A549 (cell line): Measurements from ENCODE around the gene ATP9B. TPM values are rescaled to one million over a fixed set of nuclear protein-coding genes. Genes with fewer than 3 reads are reported as not detected.

Source experiments
- ATAC-seq, 2 experiments: fragments of 200-7000 bp in 1 of 2; fragments of >200 bp in 1 of 2; cut with Nextera tagmentation in 1 of 2; cut with Tn5 transposase in 1 of 2; 3 replicates each; pipeline versions ENCODE4 v1.8.0 to v1.9.1; 2018 to 2020; ENCODE audit warnings: mild to moderate bottlenecking in 1 of 2, moderate library complexity in 1 of 2
- CTCF ChIA-PET: fragments of 300-600 bp; sonication (Branson Sonifier 250); formaldehyde crosslinking; extraction: SDS; loops from one replicate; lab custom pipeline; 2021; ENCODE audit warnings: antibody characterized with exemption, inconsistent platforms; lab: Yijun Ruan, JAX
- POLR2A ChIA-PET: fragments of 350-600 bp; formaldehyde crosslinking; extraction: SDS; loops from one replicate; lab custom pipeline; 2021; ENCODE audit warnings: antibody characterized with exemption, inconsistent platforms; lab: Yijun Ruan, JAX
- DNase-seq, 2 experiments: peaks; one replicate each; pipeline versions ENCODE4 v3.0.0 to v3.0.0-alpha.2; 2011 to 2016; ENCODE audit warnings: low read depth in 1 of 2, low spot score in 1 of 2
- FAIRE-seq: peaks from 2 replicates; lab custom pipeline; 2011; peaks lifted over from hg19 to GRCh38; lab: Jason Lieb, UNC
- H3K27ac ChIP-seq, 2 experiments: fragments of >200 bp; sonication (Bioruptor Twin); formaldehyde crosslinking; 3 replicates each; pipeline ENCODE4 v1.5.1; 2016 to 2017
- H3K4me1 ChIP-seq: fragments of >200 bp; sonication (Bioruptor Twin); formaldehyde crosslinking; 3 replicates; pipeline ENCODE4 v1.6.1; 2016
- H3K4me2 ChIP-seq: fragments of >200 bp; sonication (Bioruptor Twin); formaldehyde crosslinking; 3 replicates; pipeline ENCODE4 v1.6.1; 2016
- H3K4me3 ChIP-seq: fragments of >200 bp; sonication (Bioruptor Twin); formaldehyde crosslinking; 3 replicates; pipeline ENCODE4 v1.5.1; 2016
- H3K9me3 ChIP-seq: fragments of >200 bp; sonication (Bioruptor Twin); formaldehyde crosslinking; 3 replicates; pipeline ENCODE4 v1.6.1; 2016
- BHLHE40 ChIP-seq: IDR thresholded peaks from 2 replicates; pipeline ENCODE4 v1.6.1; 2012; ENCODE audit warnings: low read depth, low read length, inconsistent platforms
- CHD4 ChIP-seq: fragments of 200-600 bp; sonication (generic); IDR thresholded peaks from 2 replicates; pipeline ENCODE4 v1.6.1; 2016; ENCODE audit warnings: antibody characterized with exemption, mild to moderate bottlenecking, borderline replicate concordance
- EHMT2 ChIP-seq: fragments of 200-600 bp; sonication (generic); IDR thresholded peaks from 2 replicates; pipeline ENCODE4 v1.6.1; 2016; ENCODE audit warnings: antibody characterized with exemption, low read depth, mild to moderate bottlenecking, moderate library complexity
- EP300 ChIP-seq, 2 experiments: fragments of >200 bp; sonication (Bioruptor Twin); formaldehyde crosslinking; IDR thresholded peaks; 2 replicates in 1 of 2; 3 replicates in 1 of 2; pipeline ENCODE4 v1.6.1; 2016 to 2017
- FOSB ChIP-seq: fragments of 250-450 bp; sonication (Bioruptor Pico); IDR thresholded peaks from 2 replicates; pipeline ENCODE4 v1.5.0; 2020; ENCODE audit warnings: mild to moderate bottlenecking, moderate library complexity
- FOXS1 ChIP-seq: fragments of 250-450 bp; sonication (Bioruptor Pico); IDR thresholded peaks from 2 replicates; pipeline ENCODE4 v1.5.0; 2020; ENCODE audit warnings: mild to moderate bottlenecking, moderate library complexity
- GATA3 ChIP-seq: IDR thresholded peaks from 2 replicates; pipeline ENCODE4 v1.6.1; 2012; ENCODE audit warnings: borderline replicate concordance
- HOXA7 ChIP-seq: fragments of 250-450 bp; sonication (Bioruptor Pico); IDR thresholded peaks from 2 replicates; pipeline ENCODE4 v1.5.0; 2020; ENCODE audit warnings: mild to moderate bottlenecking, moderate library complexity
- HOXB5 ChIP-seq: fragments of 250-450 bp; sonication (Bioruptor Pico); IDR thresholded peaks from 2 replicates; pipeline ENCODE4 v1.5.0; 2020; ENCODE audit warnings: mild to moderate bottlenecking, moderate library complexity
- JUN ChIP-seq, 2 experiments: fragments of >200 bp; sonication (Bioruptor Twin); formaldehyde crosslinking; IDR thresholded peaks; 2 replicates in 1 of 2; 3 replicates in 1 of 2; pipeline ENCODE4 v1.6.1; 2016 to 2017
- MAFK ChIP-seq: fragments of 450-650 bp; IDR thresholded peaks from 2 replicates; pipeline ENCODE4 v1.6.1; 2014; ENCODE audit not compliant: partially characterized antibody
- MYC ChIP-seq: IDR thresholded peaks from 2 replicates; pipeline ENCODE4 v1.6.1; 2012; ENCODE audit warnings: mild to moderate bottlenecking, inconsistent platforms, low read length, improper control_type of control experiment, borderline replicate concordance
- NFE2L2 ChIP-seq: fragments of 150-350 bp; conservative IDR thresholded peaks from 2 replicates; pipeline ENCODE4 v1.6.1; 2014; ENCODE audit warnings: low read length
- NPAS2 ChIP-seq: fragments of 250-450 bp; sonication (Bioruptor Pico); IDR thresholded peaks from 2 replicates; pipeline ENCODE4 v1.8.0; 2022; ENCODE audit warnings: mild to moderate bottlenecking, moderate library complexity, borderline replicate concordance
- PHF8 ChIP-seq: fragments of 200-600 bp; sonication (generic); IDR thresholded peaks from 2 replicates; pipeline ENCODE4 v1.6.1; 2016; ENCODE audit warnings: low read depth, mild to moderate bottlenecking, antibody characterized with exemption, moderate library complexity, borderline replicate concordance
- POLR2A ChIP-seq: IDR thresholded peaks from 2 replicates; pipeline ENCODE4 v1.6.1; 2012; ENCODE audit warnings: mild to moderate bottlenecking, low read length
- POLR2AphosphoS2 ChIP-seq: conservative IDR thresholded peaks from 2 replicates; pipeline ENCODE4 v1.6.1; 2012; ENCODE audit warnings: low read length, improper control_type of control experiment, inconsistent platforms
- RAD21 ChIP-seq, 2 experiments: fragments of >200 bp in 1 of 2; sonication (Bioruptor Twin) in 1 of 2; formaldehyde crosslinking in 1 of 2; IDR thresholded peaks in 1 of 2; conservative IDR thresholded peaks in 1 of 2; 2 replicates in 1 of 2; 3 replicates in 1 of 2; pipeline ENCODE4 v1.6.1; 2012 to 2018; ENCODE audit warnings: inconsistent platforms in 1 of 2
- RARB ChIP-seq: fragments of 250-450 bp; sonication (Bioruptor Pico); IDR thresholded peaks from 2 replicates; pipeline ENCODE4 v1.8.0; 2021; ENCODE audit warnings: mild to moderate bottlenecking, moderate library complexity
- RNF2 ChIP-seq: fragments of 200-600 bp; sonication (generic); IDR thresholded peaks from 2 replicates; pipeline ENCODE4 v1.6.1; 2016; ENCODE audit warnings: low read depth, mild to moderate bottlenecking, antibody characterized with exemption, moderate library complexity, borderline replicate concordance
- SMC3 ChIP-seq: fragments of >200 bp; sonication (Bioruptor Twin); formaldehyde crosslinking; IDR thresholded peaks from 3 replicates; pipeline ENCODE4 v1.6.1; 2018; ENCODE audit warnings: inconsistent platforms
- SREBF2 ChIP-seq: fragments of 450-650 bp; IDR thresholded peaks from 2 replicates; pipeline ENCODE4 v1.6.1; 2014; ENCODE audit warnings: mild to moderate bottlenecking, moderate library complexity
- TFCP2L1 ChIP-seq: fragments of 250-450 bp; sonication (Bioruptor Pico); IDR thresholded peaks from 2 replicates; pipeline ENCODE4 v1.5.0; 2021; ENCODE audit warnings: mild to moderate bottlenecking
- TP53 ChIP-seq: fragments of 250-450 bp; sonication (Bioruptor Pico); IDR thresholded peaks from 2 replicates; pipeline ENCODE4 v1.5.0; 2021; ENCODE audit warnings: mild to moderate bottlenecking, moderate library complexity
- ZC3H11A ChIP-seq: fragments of 450-650 bp; IDR thresholded peaks from 2 replicates; pipeline ENCODE4 v1.6.1; 2014; ENCODE audit warnings: antibody characterized with exemption, mild to moderate bottlenecking
- WGBS: methylation state at CpG from one replicate; pipeline ENCODE4 v1.1.6; 2017; ENCODE audit errors: missing lambda C conversion rate; 5-methylcytosine and 5-hydroxymethylcytosine counted together
- polyA plus RNA-seq, 4 experiments: library from polyadenylated mRNA; depleted of rRNA in 3 of 4; stranded (reverse); fragments of >200 nt; fragmentation: RNase III in 1 of 4; extraction: RNeasy Plus Mini Kit Qiagen cat#74134 plus additional on column Dnase treatment in 1 of 4; gene quantifications; 2 replicates in 3 of 4; 3 replicates in 1 of 4; pipeline ENCODE4 v1.2.3, GENCODE V29; 2011 to 2017
- TF ChIP-seq, protein P1 (sequence below): fragments of 450-650 bp; IDR thresholded peaks from 2 replicates; pipeline ENCODE4 v1.6.1; 2014; ENCODE audit warnings: antibody characterized with exemption
- TF ChIP-seq, protein P2 (sequence below): IDR thresholded peaks from 2 replicates; pipeline ENCODE4 v1.6.1; 2012
- TF ChIP-seq, protein P3 (sequence below): fragments of >200 bp; sonication (Bioruptor Twin); formaldehyde crosslinking; IDR thresholded peaks from 3 replicates; pipeline ENCODE4 v1.5.1; 2016
- TF ChIP-seq, protein P4 (sequence below): IDR thresholded peaks from 2 replicates; pipeline ENCODE4 v1.6.1; 2012; ENCODE audit warnings: low read depth, borderline replicate concordance
- TF ChIP-seq, protein P5 (sequence below): fragments of 150-350 bp; IDR thresholded peaks from 2 replicates; pipeline ENCODE4 v1.6.1; 2014; ENCODE audit warnings: low read depth, mild to moderate bottlenecking, low read length
- TF ChIP-seq, protein P6 (sequence below): fragments of 250-450 bp; sonication (Bioruptor Pico); IDR thresholded peaks from 2 replicates; pipeline ENCODE4 v1.5.0; 2021; ENCODE audit warnings: mild to moderate bottlenecking, moderate library complexity, borderline replicate concordance

The ATP9B gene
- polyA plus RNA-seq, 2 of the 4 experiments (the other 2 are of a cell fraction) = 22.6 to 35.7 TPM

DNA sequence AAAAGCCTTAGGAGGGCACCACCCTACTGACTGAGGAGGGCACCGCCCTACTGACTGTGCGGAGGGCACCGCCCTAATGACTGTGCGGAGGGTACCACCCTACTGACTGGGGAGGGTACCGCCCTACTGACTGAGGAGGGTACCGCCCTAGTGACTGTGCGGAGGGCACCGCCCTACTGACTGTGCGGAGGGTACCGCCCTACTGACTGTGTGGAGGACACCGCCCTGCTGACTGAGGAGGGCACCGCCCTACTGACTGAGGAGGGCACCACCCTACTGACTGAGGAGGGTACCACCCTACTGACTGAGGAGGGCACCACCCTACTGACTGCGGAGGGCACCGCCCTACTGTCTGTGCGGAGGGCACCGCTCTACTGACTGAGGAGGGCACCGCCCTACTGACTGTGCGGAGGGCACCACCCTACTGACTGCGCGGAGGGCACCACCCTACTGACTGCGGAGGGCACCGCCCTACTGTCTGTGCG is 176.4 kb downstream of the ATP9B start:
- FAIRE-seq (no peak), DNase-seq (peak; percentile 20 to 90), ATAC-seq (peak; percentile 79 to 94)
- Histone ChIP-seq H3K4me2 (peak overlapping the region; percentile 47), H3K9me3 (no peaks in the 10 kb centered on the region), H3K27ac (peak overlapping the region; percentile 69 to 76; a peak in 5 of 6 replicates), H3K4me1 (peaks cover 9% of the 10 kb centered on the region; the same call in 2 of the 3 replicates), H3K4me3 (peak overlapping the region; percentile 41)
- TF ChIP-seq FOXS1 (CRISPR knock-in tag) = no peak
- no peak for TF ChIP-seq TFCP2L1 (CRISPR knock-in tag)
- TF ChIP-seq POLR2A = peak; percentile 39
- TF ChIP-seq FOSB (CRISPR knock-in tag) = no peak
- ChIA-PET CTCF (interaction anchor here (1.1 kb wide), 1 partner anchor 28 kb away, joined by 3 read pairs; no protein-coding TSS in a partner anchor), POLR2A (no interaction called here)
- 0% methylated on average over 5 of the region's 23 CpGs for WGBS

DNA sequence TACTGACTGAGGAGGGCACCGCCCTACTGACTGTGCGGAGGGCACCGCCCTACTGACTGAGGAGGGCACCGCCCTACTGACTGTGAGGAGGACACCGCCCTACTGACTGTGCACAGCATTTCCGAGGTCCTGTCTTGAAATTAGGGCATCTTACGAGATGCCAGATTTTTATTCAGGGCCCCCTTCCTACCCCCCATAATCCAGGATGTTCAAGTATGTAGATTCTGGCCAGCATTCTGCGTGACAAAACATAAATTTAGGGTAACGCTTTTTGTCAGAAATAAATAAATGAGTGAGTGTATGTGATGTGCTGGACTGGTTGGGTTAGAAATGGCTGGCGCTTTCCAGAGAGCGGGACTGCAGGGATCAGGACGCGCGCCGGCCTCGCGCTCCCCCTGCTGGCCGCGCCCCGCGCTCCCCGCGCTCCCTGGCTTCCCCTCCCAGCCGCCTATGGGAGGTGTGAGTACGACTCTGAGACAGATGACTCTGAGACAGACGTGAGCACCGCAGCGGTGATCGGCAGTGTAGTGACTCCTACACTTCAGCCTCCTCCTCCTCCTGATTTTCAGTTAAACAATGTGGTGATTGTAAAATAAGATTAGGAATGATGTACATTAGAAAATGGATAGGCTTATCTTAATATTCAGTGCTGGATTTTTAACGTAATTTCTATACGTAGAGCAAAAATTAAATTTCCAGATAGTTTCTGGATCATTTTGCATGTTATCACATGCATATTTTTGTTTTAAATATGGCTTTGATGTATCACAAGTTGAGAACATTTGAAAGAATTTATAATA is 177.3 kb downstream of the ATP9B start:
- CTCF ChIA-PET = no interaction called here
- FAIRE-seq = no peak
- TF ChIP-seq SMC3 (peak; percentile 78), EHMT2 (no peak), TP53 (CRISPR knock-in tag) (no peak), GATA3 (no peak), MAFK (no peak), PHF8 (no peak), RAD21 (conservative IDR thresholded peaks at IDR 0.05 in 1 of 2, IDR thresholded peaks at IDR 0.05 in 1 of 2) (peak; percentile 59 to 80), HOXB5 (CRISPR knock-in tag) (no peak), RARB (no peak), CHD4 (no peak), FOXS1 (CRISPR knock-in tag) (no peak), RNF2 (no peak), BHLHE40 (no peak), POLR2A (no peak), NPAS2 (CRISPR knock-in tag) (no peak), NFE2L2 (no peak), POLR2AphosphoS2 (no peak), SREBF2 (no peak), JUN (IDR thresholded peaks at IDR 0.05) (peak in 1 of 2 experiments; percentile 33; a peak in 1 of 5 replicates), HOXA7 (CRISPR knock-in tag) (no peak), ZC3H11A (no peak), MYC (no peak), EP300 (IDR thresholded peaks at IDR 0.05) (no peak)
- TF ChIP-seq, protein P1, sequence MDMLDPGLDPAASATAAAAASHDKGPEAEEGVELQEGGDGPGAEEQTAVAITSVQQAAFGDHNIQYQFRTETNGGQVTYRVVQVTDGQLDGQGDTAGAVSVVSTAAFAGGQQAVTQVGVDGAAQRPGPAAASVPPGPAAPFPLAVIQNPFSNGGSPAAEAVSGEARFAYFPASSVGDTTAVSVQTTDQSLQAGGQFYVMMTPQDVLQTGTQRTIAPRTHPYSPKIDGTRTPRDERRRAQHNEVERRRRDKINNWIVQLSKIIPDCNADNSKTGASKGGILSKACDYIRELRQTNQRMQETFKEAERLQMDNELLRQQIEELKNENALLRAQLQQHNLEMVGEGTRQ = no peak
- TF ChIP-seq, protein P2, sequence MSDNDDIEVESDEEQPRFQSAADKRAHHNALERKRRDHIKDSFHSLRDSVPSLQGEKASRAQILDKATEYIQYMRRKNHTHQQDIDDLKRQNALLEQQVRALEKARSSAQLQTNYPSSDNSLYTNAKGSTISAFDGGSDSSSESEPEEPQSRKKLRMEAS = peak; percentile 65
- TF ChIP-seq, protein P3, sequence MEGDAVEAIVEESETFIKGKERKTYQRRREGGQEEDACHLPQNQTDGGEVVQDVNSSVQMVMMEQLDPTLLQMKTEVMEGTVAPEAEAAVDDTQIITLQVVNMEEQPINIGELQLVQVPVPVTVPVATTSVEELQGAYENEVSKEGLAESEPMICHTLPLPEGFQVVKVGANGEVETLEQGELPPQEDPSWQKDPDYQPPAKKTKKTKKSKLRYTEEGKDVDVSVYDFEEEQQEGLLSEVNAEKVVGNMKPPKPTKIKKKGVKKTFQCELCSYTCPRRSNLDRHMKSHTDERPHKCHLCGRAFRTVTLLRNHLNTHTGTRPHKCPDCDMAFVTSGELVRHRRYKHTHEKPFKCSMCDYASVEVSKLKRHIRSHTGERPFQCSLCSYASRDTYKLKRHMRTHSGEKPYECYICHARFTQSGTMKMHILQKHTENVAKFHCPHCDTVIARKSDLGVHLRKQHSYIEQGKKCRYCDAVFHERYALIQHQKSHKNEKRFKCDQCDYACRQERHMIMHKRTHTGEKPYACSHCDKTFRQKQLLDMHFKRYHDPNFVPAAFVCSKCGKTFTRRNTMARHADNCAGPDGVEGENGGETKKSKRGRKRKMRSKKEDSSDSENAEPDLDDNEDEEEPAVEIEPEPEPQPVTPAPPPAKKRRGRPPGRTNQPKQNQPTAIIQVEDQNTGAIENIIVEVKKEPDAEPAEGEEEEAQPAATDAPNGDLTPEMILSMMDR = peak; percentile 81
- TF ChIP-seq, protein P4, sequence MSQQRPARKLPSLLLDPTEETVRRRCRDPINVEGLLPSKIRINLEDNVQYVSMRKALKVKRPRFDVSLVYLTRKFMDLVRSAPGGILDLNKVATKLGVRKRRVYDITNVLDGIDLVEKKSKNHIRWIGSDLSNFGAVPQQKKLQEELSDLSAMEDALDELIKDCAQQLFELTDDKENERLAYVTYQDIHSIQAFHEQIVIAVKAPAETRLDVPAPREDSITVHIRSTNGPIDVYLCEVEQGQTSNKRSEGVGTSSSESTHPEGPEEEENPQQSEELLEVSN = no peak
- TF ChIP-seq, protein P5, sequence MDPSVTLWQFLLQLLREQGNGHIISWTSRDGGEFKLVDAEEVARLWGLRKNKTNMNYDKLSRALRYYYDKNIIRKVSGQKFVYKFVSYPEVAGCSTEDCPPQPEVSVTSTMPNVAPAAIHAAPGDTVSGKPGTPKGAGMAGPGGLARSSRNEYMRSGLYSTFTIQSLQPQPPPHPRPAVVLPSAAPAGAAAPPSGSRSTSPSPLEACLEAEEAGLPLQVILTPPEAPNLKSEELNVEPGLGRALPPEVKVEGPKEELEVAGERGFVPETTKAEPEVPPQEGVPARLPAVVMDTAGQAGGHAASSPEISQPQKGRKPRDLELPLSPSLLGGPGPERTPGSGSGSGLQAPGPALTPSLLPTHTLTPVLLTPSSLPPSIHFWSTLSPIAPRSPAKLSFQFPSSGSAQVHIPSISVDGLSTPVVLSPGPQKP = no peak
- TF ChIP-seq, protein P6, sequence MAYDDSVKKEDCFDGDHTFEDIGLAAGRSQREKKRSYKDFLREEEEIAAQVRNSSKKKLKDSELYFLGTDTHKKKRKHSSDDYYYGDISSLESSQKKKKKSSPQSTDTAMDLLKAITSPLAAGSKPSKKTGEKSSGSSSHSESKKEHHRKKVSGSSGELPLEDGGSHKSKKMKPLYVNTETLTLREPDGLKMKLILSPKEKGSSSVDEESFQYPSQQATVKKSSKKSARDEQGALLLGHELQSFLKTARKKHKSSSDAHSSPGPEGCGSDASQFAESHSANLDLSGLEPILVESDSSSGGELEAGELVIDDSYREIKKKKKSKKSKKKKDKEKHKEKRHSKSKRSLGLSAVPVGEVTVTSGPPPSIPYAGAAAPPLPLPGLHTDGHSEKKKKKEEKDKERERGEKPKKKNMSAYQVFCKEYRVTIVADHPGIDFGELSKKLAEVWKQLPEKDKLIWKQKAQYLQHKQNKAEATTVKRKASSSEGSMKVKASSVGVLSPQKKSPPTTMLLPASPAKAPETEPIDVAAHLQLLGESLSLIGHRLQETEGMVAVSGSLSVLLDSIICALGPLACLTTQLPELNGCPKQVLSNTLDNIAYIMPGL (CRISPR knock-in tag) = peak; percentile 64; the same call in 1 of the 2 replicates

More for the DNA sequence above, 177.3 kb downstream of the ATP9B start:
- Histone ChIP-seq H3K9me3 (no peaks in the 10 kb centered on the region), H3K4me1 (peaks cover 9% of the 10 kb centered on the region; the same call in 2 of the 3 replicates), H3K27ac (peak overlapping the region; percentile 82 to 94), H3K4me3 (peak overlapping the region; percentile 53), H3K4me2 (peak overlapping the region; percentile 84)
- WGBS = 5% methylated on average over 23 of the region's 31 CpGs
- POLR2A ChIA-PET = no interaction called here
- DNase-seq = peak; percentile 46 to 89
- peak; percentile 89 to 99 for ATAC-seq
